Loucy (cell line): ENCODE data around the gene FLT4.

ENCODE experiments used
- H2AFZ ChIP-seq: fragments of 200-600 bp; sonication (generic); 2 replicates; pipeline ENCODE4 v1.6.0; 2016; ENCODE audit warnings: antibody characterized with exemption, mild to moderate bottlenecking, low read length, moderate library complexity
- H3F3A ChIP-seq: fragments of 200-600 bp; 2 replicates; pipeline ENCODE4 v1.6.0; 2016; ENCODE audit warnings: antibody characterized with exemption, low read depth, mild to moderate bottlenecking
- H3K27me3 ChIP-seq: fragments of 200-600 bp; sonication (generic); 2 replicates; pipeline ENCODE4 v1.6.1; 2014; ENCODE audit warnings: low read length, mild to moderate bottlenecking; ENCODE audit not compliant: insufficient read depth, poor library complexity, severe bottlenecking
- H3K36me3 ChIP-seq: fragments of 200-600 bp; sonication (generic); 2 replicates; pipeline ENCODE4 v1.6.1; 2016; ENCODE audit warnings: low read length; ENCODE audit not compliant: insufficient read depth
- H3K4me1 ChIP-seq: fragments of 200-600 bp; sonication (generic); 2 replicates; pipeline ENCODE4 v1.5.1; 2014; ENCODE audit warnings: low read length, mild to moderate bottlenecking; ENCODE audit not compliant: insufficient read depth, poor library complexity, severe bottlenecking
- H3K4me2 ChIP-seq: fragments of 200-600 bp; sonication (generic); 2 replicates; pipeline ENCODE4 v1.6.0; 2014; ENCODE audit warnings: antibody characterized with exemption, low read length, low read depth, mild to moderate bottlenecking; ENCODE audit not compliant: poor library complexity, severe bottlenecking
- H3K4me3 ChIP-seq: fragments of 200-600 bp; sonication (generic); 2 replicates; pipeline ENCODE4 v1.5.1; 2014; ENCODE audit warnings: low read length, mild to moderate bottlenecking, mixed read lengths; ENCODE audit not compliant: poor library complexity, severe bottlenecking
- H3K79me2 ChIP-seq: fragments of 200-600 bp; sonication (generic); 2 replicates; pipeline ENCODE4 v1.6.1; 2014; ENCODE audit warnings: low read length; ENCODE audit not compliant: insufficient read depth
- H3K9ac ChIP-seq: fragments of 200-600 bp; sonication (generic); 2 replicates; pipeline ENCODE4 v1.6.0; 2014; ENCODE audit warnings: mild to moderate bottlenecking, low read depth, low read length, moderate library complexity; ENCODE audit not compliant: poor library complexity, severe bottlenecking
- H3K9me2 ChIP-seq: fragments of 200-600 bp; sonication (generic); replicated peaks from 2 replicates; pipeline ENCODE4 v1.6.1; 2016; ENCODE audit warnings: low read depth, low read length, mixed read lengths
- H3K9me3 ChIP-seq: fragments of 200-600 bp; sonication (generic); 2 replicates; pipeline ENCODE4 v1.6.1; 2014; ENCODE audit warnings: mild to moderate bottlenecking, antibody characterized with exemption, low read length, low read depth; ENCODE audit not compliant: insufficient read depth
- H4K20me1 ChIP-seq: fragments of 200-600 bp; sonication (generic); 2 replicates; pipeline ENCODE4 v1.6.0; 2014; ENCODE audit warnings: antibody characterized with exemption, low read length, mild to moderate bottlenecking; ENCODE audit not compliant: insufficient read depth, poor library complexity, severe bottlenecking
- CTCF ChIP-seq: fragments of 200-600 bp; sonication (generic); conservative IDR thresholded peaks from 2 replicates; pipeline ENCODE4 v1.5.1; 2014; ENCODE audit warnings: mild to moderate bottlenecking, antibody characterized with exemption, low read length
- EZH2phosphoT487 ChIP-seq: fragments of 200-600 bp; IDR thresholded peaks from 2 replicates; pipeline ENCODE4 v1.6.1; 2018; ENCODE audit warnings: antibody characterized with exemption, mild to moderate bottlenecking, moderate library complexity, borderline replicate concordance

FLT4 gene

GRCh38 chr5:180639287-180639686 lies 10.1 kb downstream of the FLT4 start:
- Histone ChIP-seq H2AFZ (no peak overlapping the region), H3K4me1 (no peaks in the 10 kb centered on the region), H4K20me1 (no peaks in the 10 kb centered on the region), H3K4me2 (no peak overlapping the region), H3K36me3 (no peaks in the 10 kb centered on the region), H3K9ac (no peak overlapping the region), H3K27me3 (no peaks in the 10 kb centered on the region), H3K4me3 (no peak overlapping the region), H3K79me2 (no peaks in the 10 kb centered on the region), H3K9me2 (no peaks in the 10 kb centered on the region), H3K9me3 (no peaks in the 10 kb centered on the region), H3F3A (no peaks in the 10 kb centered on the region)
- no peak for TF ChIP-seq CTCF
- no peak for TF ChIP-seq EZH2phosphoT487

DNA sequence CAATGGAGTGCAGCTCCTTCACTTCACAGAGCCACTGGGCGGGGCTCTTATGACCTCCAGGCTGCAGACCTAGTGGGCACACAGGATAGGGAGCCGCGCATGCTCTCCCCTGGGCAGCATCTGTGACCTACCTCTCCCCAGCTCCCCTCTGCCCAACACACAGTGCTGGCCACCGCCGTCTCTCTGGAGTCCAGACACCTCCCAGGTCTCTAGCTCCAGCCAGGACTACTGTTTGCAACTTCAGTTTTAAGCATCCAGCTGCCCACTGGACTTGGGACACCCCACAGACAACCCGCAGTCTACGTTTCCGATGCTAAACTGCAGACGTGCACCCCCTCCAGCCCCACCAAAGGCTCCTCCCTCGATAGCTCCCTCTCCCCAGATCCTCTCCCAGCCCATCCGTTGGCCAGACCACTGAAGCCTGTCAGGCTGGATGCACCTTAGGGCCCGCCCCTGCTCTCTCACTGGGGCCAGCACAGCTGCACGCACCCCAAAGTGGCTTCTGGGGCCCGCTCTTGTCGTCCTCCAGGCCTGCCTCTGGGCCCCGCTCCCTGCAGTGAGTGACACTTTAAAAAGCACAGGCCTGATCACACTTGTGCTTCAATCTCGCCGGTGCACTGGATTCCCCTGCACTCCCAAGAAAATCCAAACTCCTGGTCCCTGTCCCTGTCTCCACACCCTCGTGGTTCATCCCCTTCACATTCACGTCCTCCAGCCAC lies 11.3 kb downstream of the FLT4 start:
- Histone ChIP-seq H3K4me2 (no peak overlapping the region), H3K27me3 (no peaks in the 10 kb centered on the region), H4K20me1 (no peaks in the 10 kb centered on the region), H3K4me1 (no peaks in the 10 kb centered on the region), H3K36me3 (no peaks in the 10 kb centered on the region), H3K9ac (no peak overlapping the region), H2AFZ (no peak overlapping the region), H3F3A (no peaks in the 10 kb centered on the region), H3K9me3 (no peaks in the 10 kb centered on the region), H3K9me2 (no peaks in the 10 kb centered on the region), H3K79me2 (no peaks in the 10 kb centered on the region), H3K4me3 (no peak overlapping the region)
- TF ChIP-seq EZH2phosphoT487, result no peak

GRCh38 chr5:180636403-180637075 lies 12.9 kb downstream of the FLT4 start:
- Histone ChIP-seq H2AFZ (no peak overlapping the region), H3K9me3 (no peaks in the 10 kb centered on the region), H3K9me2 (no peaks in the 10 kb centered on the region), H3F3A (no peaks in the 10 kb centered on the region), H4K20me1 (no peaks in the 10 kb centered on the region), H3K9ac (no peak overlapping the region), H3K4me2 (no peak overlapping the region), H3K4me1 (no peaks in the 10 kb centered on the region), H3K27me3 (no peaks in the 10 kb centered on the region), H3K36me3 (no peaks in the 10 kb centered on the region), H3K79me2 (no peaks in the 10 kb centered on the region), H3K4me3 (no peak overlapping the region)
- TF ChIP-seq CTCF, result no peak

- Histone ChIP-seq H3K4me3 (no peak overlapping the region), H3K27me3 (no peaks in the 10 kb centered on the region)
- no peak for TF ChIP-seq CTCF
- TF ChIP-seq EZH2phosphoT487, result no peak
These were observed 13.4 kb downstream of the FLT4 start for GRCh38 chr5:180636016-180636402.

More at GRCh38 chr5:180636016-180636402, 13.4 kb downstream of the FLT4 start:
- Histone ChIP-seq H4K20me1 (no peaks in the 10 kb centered on the region), H3K4me2 (no peak overlapping the region), H3K9me3 (no peaks in the 10 kb centered on the region), H2AFZ (no peak overlapping the region), H3K9me2 (no peaks in the 10 kb centered on the region), H3K9ac (no peak overlapping the region), H3K36me3 (no peaks in the 10 kb centered on the region), H3K4me1 (no peaks in the 10 kb centered on the region), H3K79me2 (no peaks in the 10 kb centered on the region), H3F3A (no peaks in the 10 kb centered on the region)
